ENCODE data around the gene DAAM1.

DNA sequence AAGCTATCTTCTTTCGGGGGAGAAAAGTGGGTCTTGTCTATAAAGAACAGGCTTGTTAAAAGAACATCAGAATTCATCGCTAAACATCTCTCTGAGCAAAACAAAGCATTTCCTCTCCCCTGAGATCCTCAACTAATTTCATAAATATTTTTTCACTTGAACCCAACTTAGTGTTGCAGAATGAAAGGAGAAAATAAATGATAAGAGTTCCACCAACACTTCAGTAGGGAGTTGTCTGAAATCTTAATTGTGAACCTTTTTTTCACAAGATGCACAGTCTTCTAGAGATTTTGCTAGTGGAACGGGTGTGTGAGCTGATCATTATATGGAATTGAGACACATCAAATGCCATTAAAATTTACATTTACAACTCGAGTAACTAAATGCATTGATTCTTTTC is 1.3 kb upstream of the DAAM1 start:
- TF ChIP-seq POLR2AphosphoS5 (IDR thresholded peaks at IDR 0.05) = no peak
- TF ChIP-seq POLR2A (IDR thresholded peaks at IDR 0.05) = no peak

Measured in breast epithelium (tissue), 3 donors.